ENCODE results near the gene RASAL1.
"Not testable (repeated sequence)": the region's sequence is repeated elsewhere in the genome, so short reads cannot be mapped to it uniquely, and the experiment has no call there.

Gene RASAL1

DNA sequence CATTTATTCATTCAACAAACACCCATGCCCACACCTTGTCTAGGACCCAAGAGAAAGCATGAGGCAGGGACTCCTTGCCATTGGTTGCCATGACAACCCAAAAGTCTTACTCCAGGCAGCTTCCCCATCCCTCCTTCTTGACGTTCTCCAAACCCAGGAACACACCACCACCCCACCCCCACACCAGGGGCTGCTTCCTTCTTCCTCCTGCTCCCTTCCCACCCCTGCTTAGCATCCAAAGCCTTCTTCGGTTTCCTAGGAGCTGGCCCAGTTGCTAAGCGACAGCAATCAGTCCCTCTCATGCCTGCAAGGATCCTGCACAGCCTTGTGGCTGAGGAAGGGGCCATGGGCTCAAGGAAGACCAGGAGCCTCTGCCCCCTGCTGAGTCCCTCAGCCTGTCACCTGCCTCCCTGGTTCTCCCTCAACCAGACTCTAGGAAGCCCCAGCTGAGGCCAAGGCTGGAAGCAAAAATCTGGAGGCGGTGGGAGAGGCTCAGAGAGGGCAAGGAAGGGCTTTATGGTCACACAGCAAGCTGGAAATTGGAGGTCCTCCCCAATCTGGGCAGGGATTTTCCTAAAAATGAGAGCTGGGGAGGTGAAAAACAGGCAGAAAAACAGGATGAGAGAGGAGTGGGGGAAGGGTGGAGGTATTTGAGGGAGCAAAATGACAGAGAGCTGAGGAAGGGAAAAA is 15.4 kb downstream of the RASAL1 start:
- in situ Hi-C loops (cut with HindIII; ENCODE audit: low sequenced_read_pairs) = no loop called here

DNA sequence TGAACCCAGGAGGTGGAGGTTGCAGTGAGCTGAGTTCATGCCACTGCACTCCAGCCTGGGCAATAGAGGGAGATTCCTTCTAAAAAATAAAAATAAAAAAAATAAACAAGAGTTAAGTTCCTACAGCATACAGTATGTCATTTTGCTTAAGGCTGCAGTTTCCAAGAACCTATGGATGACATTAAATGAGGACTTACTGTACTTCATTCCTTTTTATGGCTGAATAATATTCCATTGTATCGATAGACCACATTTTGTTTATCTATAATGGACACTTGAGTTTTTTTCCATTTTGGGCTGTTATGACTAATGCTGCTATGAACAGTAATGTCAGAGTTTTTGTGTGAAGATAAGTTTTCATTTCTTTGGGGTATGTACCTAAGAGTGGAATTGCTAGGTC is 17.4 kb downstream of the RASAL1 start:
- in situ Hi-C loops (cut with HindIII; ENCODE audit: low sequenced_read_pairs) = no loop called here

GRCh38 chr12:113117684-113118083 is 17.9 kb downstream of the RASAL1 start:
- in situ Hi-C loops (cut with HindIII; ENCODE audit: low sequenced_read_pairs) = not testable (repeated sequence)

DNA sequence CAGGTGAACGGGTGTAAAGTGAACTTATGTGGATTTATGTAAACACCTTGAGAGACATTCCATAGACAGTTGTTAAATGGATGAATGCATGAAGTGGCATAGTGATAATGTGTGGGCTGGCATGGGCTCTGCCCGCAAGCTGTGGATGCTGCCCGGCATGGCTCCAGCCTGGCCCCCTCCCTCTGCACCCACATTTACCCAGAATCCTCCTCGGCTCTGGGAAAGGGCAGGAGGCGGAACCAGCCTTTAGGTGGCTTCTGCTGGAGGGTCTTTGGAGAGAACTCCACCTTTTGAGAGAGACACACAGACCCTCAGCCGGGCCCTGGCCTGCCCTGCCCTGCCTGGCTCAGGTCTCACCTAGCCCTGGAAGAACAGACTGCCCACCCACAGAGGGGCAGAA is 18.7 kb downstream of the RASAL1 start:
- in situ Hi-C loops (cut with HindIII; ENCODE audit: low sequenced_read_pairs) = no loop called here

- in situ Hi-C loops (cut with HindIII; ENCODE audit: low sequenced_read_pairs) = no loop called here
Observed at GRCh38 chr12:113115455-113116126, 20.0 kb downstream of the RASAL1 start.

DNA sequence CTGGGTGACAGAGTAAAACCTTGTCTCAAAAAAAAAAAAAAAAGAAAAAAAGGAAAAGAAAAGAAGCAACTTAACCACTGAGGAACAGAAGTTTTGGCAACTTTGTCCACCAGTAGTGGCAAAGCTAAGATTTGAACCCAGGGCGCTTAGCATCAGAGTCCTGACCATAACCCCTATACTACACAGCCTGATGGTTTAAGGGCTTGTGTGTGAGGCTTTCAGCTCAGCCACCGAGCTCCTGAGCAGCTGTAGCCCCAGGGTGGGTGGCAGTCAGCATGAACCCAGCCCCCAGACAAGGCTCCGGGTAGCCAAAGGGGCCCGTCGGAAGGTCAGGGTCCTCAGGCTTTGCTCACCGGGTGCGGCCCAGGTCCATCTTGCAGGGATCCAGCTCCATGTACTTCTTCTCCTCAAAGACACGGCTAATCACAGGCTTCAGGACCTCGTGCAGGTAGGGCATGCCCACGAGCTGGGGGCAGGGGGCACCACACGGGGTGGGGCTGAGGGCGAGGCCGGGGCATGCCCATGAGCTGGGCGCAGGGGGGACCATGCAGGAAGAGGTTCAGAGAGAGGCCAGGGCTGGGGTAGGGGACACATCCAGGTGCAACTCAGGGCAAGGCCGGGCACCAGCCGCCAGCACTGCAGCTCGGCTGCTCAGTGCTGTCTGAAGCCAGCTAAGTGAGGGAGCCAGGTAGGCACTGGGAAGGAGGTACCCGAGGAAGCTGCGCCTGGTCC is 20.9 kb downstream of the RASAL1 start:
- in situ Hi-C loops (cut with HindIII; ENCODE audit: low sequenced_read_pairs) = no loop called here

DNA sequence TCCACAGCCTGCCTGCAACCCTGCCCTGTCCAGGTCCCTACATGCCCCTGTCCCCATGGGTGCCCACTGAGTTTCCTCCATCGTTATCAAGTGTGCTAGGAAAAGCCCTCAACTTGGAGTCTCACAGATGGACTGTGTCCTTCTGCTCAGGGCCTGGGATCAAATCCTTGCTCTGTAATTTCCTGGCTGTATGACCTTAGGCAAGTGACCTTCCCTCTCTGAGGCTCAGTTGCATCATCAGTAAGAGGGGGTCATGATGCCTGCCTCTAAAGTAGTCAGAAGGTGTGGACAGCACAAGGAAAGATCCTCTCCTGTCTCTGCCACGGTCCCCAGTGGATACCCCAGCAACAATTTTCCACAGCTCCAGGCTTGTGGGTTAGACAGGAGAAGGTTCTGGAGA is 22.2 kb downstream of the RASAL1 start:
- in situ Hi-C loops (cut with HindIII; ENCODE audit: low sequenced_read_pairs) = no loop called here

- in situ Hi-C loops (cut with HindIII; ENCODE audit: low sequenced_read_pairs) = no loop called here
Observed at GRCh38 chr12:113112043-113112899, 23.3 kb downstream of the RASAL1 start.

- in situ Hi-C loops (cut with HindIII; ENCODE audit: low sequenced_read_pairs) = no loop called here
Observed at GRCh38 chr12:113111247-113111646, 24.3 kb downstream of the RASAL1 start.

DNA sequence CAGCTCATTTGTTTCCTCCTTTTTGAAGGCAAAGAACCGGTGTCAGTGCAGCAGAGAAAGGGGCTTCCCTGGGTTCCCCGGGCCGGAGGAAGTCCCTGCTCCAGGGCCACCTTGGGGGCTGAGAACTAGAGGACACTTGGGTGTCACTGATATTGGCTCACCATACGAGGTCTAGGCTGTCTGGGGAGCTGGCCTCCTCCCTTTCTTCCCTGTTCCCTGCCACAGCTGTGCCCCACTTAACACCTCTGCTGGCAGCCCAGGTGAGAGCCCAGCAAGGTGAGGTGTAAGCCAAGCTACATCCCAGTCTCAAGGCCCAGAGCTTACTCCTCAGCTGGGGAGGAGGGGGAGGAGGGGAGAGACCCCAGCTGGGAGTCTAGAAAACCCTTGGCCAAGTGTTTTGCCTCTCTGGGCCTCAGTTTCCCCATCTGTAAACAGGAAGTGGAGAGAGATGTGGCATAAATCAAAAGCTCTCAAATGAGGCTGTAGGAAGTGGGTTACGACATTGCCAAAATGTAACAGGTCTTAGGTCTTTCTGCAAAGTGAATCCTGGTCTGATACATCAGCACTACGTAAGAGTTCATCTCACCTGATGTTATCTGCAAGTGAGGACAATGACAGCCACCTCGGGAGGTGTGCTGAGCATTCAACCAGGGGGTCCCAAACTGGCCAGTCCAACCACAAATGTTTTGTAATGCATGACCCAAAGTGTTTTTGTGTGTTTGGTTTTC is 25.5 kb downstream of the RASAL1 start:
- in situ Hi-C loops (cut with HindIII; ENCODE audit: low sequenced_read_pairs) = no loop called here

DNA sequence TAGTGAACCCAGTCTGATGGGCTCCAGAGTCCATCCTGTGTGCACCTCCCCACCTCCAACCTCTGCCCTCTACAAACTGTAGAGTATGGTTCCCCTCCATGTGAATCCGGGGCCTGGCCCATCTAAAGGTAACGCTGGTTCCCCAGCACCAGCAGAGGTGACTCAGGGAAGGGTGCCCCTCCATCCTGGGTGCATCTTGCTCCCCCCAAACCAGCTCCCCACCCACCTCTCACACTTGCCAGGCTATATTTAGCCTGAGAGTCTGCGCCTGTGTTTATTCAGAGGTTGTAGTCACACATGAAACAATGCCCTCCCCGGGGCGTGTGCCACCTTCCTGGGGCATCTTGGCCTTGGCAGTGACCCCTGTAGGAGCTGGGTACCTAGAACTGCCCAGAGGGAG is 26.2 kb downstream of the RASAL1 start:
- in situ Hi-C loops (cut with HindIII; ENCODE audit: low sequenced_read_pairs) = no loop called here

DNA sequence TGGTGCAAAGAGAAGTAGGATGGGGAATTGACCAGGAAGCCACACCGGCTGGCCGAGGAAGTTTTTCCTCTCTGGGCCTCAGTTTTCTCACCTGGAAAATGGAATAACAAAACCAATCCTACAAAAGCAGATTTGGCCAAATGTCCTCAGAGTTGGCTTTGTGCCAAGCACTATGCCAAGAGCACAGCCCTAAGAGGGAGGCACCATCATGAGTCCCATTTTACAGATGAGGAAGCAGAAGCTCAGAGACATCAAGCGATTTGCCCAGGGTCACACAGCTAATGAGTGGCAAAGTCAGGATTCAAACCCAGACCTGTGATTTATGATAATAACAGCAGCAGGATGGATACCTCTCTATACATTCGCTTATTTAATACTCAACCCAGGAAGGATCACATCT is 27.3 kb downstream of the RASAL1 start:
- in situ Hi-C loops (cut with HindIII; ENCODE audit: low sequenced_read_pairs) = no loop called here

GRCh38 chr12:113106361-113106760 is 29.2 kb downstream of the RASAL1 start:
- in situ Hi-C loops (cut with HindIII; ENCODE audit: low sequenced_read_pairs) = no loop called here

DNA sequence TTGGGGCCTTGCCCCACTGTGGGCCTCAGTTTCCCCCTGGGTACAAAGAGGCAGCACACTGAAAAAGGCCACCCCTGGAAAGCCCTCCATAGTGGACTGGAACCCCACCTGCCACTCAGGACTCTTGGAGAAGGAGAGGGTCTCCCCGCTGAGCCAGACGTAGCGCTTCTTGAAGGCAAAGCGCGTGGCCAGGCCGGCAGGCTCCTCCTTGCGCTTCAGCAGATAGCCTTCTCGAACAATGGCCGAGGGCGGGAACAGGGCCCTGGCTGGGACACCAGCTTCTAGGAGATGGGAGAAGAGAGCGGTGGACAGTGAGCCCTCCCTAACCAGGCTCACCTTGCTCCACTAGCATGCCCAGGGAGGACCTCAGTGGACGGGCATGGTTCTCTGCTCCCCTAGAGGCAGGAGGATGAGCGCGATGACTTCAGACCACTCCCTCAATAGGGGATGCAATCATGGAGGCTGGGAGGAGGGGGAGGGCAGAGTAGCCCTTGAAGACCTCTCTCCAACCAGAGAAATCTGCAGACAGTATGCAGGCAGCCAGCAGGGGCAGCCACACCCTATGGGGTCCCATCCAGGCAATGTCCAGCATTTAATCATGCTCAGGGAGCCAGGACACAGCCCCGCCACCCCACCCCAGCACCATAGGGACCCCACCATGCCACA is 29.8 kb downstream of the RASAL1 start:
- in situ Hi-C loops (cut with HindIII; ENCODE audit: low sequenced_read_pairs) = no loop called here

GRCh38 chr12:113104953-113105510 is 30.5 kb downstream of the RASAL1 start:
- in situ Hi-C loops (cut with HindIII; ENCODE audit: low sequenced_read_pairs) = no loop called here

DNA sequence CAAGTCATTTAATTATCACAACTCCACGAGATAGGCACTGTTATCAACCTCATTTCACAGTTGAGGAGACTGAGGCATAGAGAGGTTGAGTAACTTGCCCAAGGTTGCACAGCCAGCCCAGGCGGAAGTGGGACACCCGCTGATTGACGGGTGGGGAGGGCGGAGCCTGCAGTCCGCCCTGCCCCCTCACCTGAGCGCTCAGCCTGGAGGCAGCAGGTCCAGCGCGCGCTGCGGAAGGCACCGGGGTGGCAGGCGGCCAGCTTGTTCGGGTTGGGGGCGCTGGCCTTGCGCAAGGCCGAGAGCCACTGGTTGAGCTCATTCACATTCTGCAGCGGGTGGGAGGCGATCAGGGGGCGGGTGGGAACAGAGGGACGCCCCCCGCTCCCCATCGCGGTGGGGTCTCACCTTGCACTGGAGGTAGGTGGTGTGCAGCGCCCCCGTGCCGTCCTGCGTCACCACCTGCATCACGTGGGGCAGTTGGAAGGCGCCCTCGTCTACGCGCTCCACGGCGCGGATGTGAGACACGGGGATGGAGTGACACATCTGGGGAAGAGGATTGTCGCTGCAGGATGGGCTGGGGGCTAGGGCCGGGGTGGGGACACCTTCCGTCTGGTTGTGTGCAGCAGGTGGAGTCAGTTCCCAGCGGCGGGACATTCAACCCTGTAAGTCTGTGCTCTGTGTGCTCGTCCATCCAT is 31.7 kb downstream of the RASAL1 start:
- in situ Hi-C loops (cut with HindIII; ENCODE audit: low sequenced_read_pairs) = no loop called here

GRCh38 chr12:113102811-113103210 is 32.8 kb downstream of the RASAL1 start:
- in situ Hi-C loops (cut with HindIII; ENCODE audit: low sequenced_read_pairs) = no loop called here

GRCh38 chr12:113101751-113102150 is 33.8 kb downstream of the RASAL1 start:
- in situ Hi-C loops (cut with HindIII; ENCODE audit: low sequenced_read_pairs) = no loop called here

DNA sequence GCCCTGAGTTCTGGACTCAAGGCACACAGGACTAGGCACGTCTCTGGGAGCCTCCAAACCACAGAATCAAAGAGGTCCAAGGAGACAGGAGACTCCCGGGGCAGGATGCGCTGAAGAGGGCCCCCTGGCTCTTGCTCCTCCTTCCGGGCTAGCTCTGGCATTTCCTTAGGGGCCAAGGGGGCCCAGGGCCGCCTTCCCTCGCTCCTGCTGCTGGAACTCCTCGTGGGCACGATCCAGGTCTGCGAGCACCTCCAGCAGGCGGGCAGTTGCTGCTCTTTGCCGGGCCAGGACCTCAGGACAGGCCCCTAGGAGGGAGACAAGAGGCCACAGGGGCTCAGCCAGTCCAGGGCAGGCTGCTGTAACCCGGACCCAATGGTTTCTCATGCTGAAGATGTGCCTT is 35.8 kb downstream of the RASAL1 start:
- in situ Hi-C loops (cut with HindIII; ENCODE audit: low sequenced_read_pairs) = no loop called here

Measured in endothelial cell of hepatic sinusoid (primary cell).